Stimulated activated CD4-positive, alpha-beta T cell treated with anti-CD3 and anti-CD28 coated beads, Interleukin-1b, Interleukin-23, amount 100 ng/mL, for 4 hours (primary cell): ENCODE results near the gene CTU2.

Experiments used
- DNase-seq, 2 donors: peaks; one replicate each; pipeline ENCODE4 v3.0.0-alpha.2; 2020; ENCODE audit warnings: low read depth in 2 of 2

The CTU2 gene

GRCh38 chr16:88730632-88731607, 24.6 kb downstream of the CTU2 start:
- DNase-seq, result no peak

GRCh38 chr16:88731699-88732098, 25.4 kb downstream of the CTU2 start:
- no peak for DNase-seq

- no peak for DNase-seq
Measured at GRCh38 chr16:88732172-88732960, 26.1 kb downstream of the CTU2 start.

GRCh38 chr16:88732961-88733294, 26.6 kb downstream of the CTU2 start:
- no peak for DNase-seq

GRCh38 chr16:88733630-88734360, 27.5 kb downstream of the CTU2 start:
- DNase-seq, result no peak

GRCh38 chr16:88734361-88734728, 28.0 kb downstream of the CTU2 start:
- no peak for DNase-seq

- no peak for DNase-seq
Measured at GRCh38 chr16:88735121-88735520, 28.8 kb downstream of the CTU2 start.

- DNase-seq, result no peak
Measured at GRCh38 chr16:88735616-88736015, 29.3 kb downstream of the CTU2 start.

GRCh38 chr16:88736088-88736487, 29.8 kb downstream of the CTU2 start:
- no peak for DNase-seq

- no peak for DNase-seq
Measured at GRCh38 chr16:88736496-88736895, 30.2 kb downstream of the CTU2 start.

GRCh38 chr16:88737298-88738150, 31.2 kb downstream of the CTU2 start:
- DNase-seq, result peak; percentile 63 to 75

- no peak for DNase-seq
Measured at GRCh38 chr16:88738151-88739084, 32.1 kb downstream of the CTU2 start.

GRCh38 chr16:88739139-88739976, 33.1 kb downstream of the CTU2 start:
- no peak for DNase-seq

GRCh38 chr16:88739977-88740726, 33.8 kb downstream of the CTU2 start:
- DNase-seq, result no peak

GRCh38 chr16:88740727-88741055, 34.4 kb downstream of the CTU2 start:
- no peak for DNase-seq

- DNase-seq, result no peak
Measured at GRCh38 chr16:88741368-88741767, 35.1 kb downstream of the CTU2 start.

GRCh38 chr16:88742896-88743605, 36.7 kb downstream of the CTU2 start:
- DNase-seq, result no peak
